Measurements from ENCODE around the gene LDLRAD2.
"Not testable (repeated sequence)": the region's sequence is repeated elsewhere in the genome, so short reads cannot be mapped to it uniquely, and the experiment has no call there.

Gene LDLRAD2

GRCh38 chr1:21824926-21825325, 12.9 kb downstream of the LDLRAD2 start:
- DNase-seq = no peak

- DNase-seq = no peak
These were observed 13.3 kb downstream of the LDLRAD2 start for GRCh38 chr1:21825393-21825792.

- not testable (repeated sequence) for DNase-seq
These were observed 14.6 kb downstream of the LDLRAD2 start for GRCh38 chr1:21826694-21827093.

- no peak for DNase-seq
These were observed 15.1 kb downstream of the LDLRAD2 start for GRCh38 chr1:21827141-21827679.

- no peak for DNase-seq
These were observed 16.0 kb downstream of the LDLRAD2 start for GRCh38 chr1:21828075-21828474.

GRCh38 chr1:21828506-21829210, 16.6 kb downstream of the LDLRAD2 start:
- no peak for DNase-seq

- no peak for DNase-seq
These were observed 17.2 kb downstream of the LDLRAD2 start for GRCh38 chr1:21829294-21829693.

- DNase-seq = no peak
These were observed 18.9 kb downstream of the LDLRAD2 start for GRCh38 chr1:21830792-21831453.

- DNase-seq = no peak
These were observed 19.4 kb downstream of the LDLRAD2 start for GRCh38 chr1:21831454-21831970.

- no peak for DNase-seq
These were observed 21.4 kb downstream of the LDLRAD2 start for GRCh38 chr1:21833392-21833976.

GRCh38 chr1:21834094-21834493, 22.0 kb downstream of the LDLRAD2 start:
- DNase-seq = no peak

- no peak for DNase-seq
These were observed 22.6 kb downstream of the LDLRAD2 start for GRCh38 chr1:21834666-21835065.

GRCh38 chr1:21836010-21836409, 23.9 kb downstream of the LDLRAD2 start:
- DNase-seq = no peak

GRCh38 chr1:21836729-21837128, 24.7 kb downstream of the LDLRAD2 start:
- no peak for DNase-seq

GRCh38 chr1:21837476-21837875, 25.4 kb downstream of the LDLRAD2 start:
- no peak for DNase-seq

- DNase-seq = no peak
These were observed 26.5 kb downstream of the LDLRAD2 start for GRCh38 chr1:21838359-21839157.

GRCh38 chr1:21839337-21840037, 27.4 kb downstream of the LDLRAD2 start:
- DNase-seq = no peak

- DNase-seq = no peak
These were observed 28.9 kb downstream of the LDLRAD2 start for GRCh38 chr1:21840981-21841380.

GRCh38 chr1:21841852-21842466, 29.9 kb downstream of the LDLRAD2 start:
- no peak for DNase-seq

- no peak for DNase-seq
These were observed 30.6 kb downstream of the LDLRAD2 start for GRCh38 chr1:21842606-21843162.

- no peak for DNase-seq
These were observed 31.1 kb downstream of the LDLRAD2 start for GRCh38 chr1:21843208-21843607.
